ENCODE data around the gene NR2F1-AS1. TPM values are rescaled to one million over a fixed set of nuclear protein-coding genes. Genes with fewer than 3 reads are reported as not detected.

Gene NR2F1-AS1
- total and polyA plus RNA-seq, 9 of the 15 experiments (the other 6 are each of a cell fraction or from before 2014, with no cell fraction given), result not detected

- ChIA-PET POLR2A (no interaction called here), CTCF (ENCODE audit: low intra/inter-chr PET ratio) (no interaction called here)
- Histone ChIP-seq H3K27ac (ENCODE audit: extremely low read depth, low read depth, low read length) (no peak overlapping the region), H3K4me1 (replicated peaks in 1 of 2; ENCODE audit: control insufficient read depth in 2 of 2, insufficient read depth in 2 of 2, low read length in 2 of 2) (no peaks in the 10 kb centered on the region; a peak in 1 of 5 replicates), H3K36me3 (ENCODE audit: control insufficient read depth, insufficient read depth, low read length) (no peaks in the 10 kb centered on the region), H3K79me2 (ENCODE audit: control insufficient read depth, insufficient read depth, low read length) (no peaks in the 10 kb centered on the region), H3K9me3 (replicated peaks; ENCODE audit: control insufficient read depth, insufficient read depth, low read depth, low read length) (no peaks in the 10 kb centered on the region), H3K4me2 (ENCODE audit: insufficient read depth, low read length) (no peak overlapping the region), H2AFZ (ENCODE audit: low read depth, low read length) (no peak overlapping the region), H3K4me3 (no peak overlapping the region), H3K9me1 (ENCODE audit: control insufficient read depth, insufficient read depth, low read length) (no peaks in the 10 kb centered on the region), H3K9ac (ENCODE audit: insufficient read depth in 1 of 2, low read depth in 2 of 2, low read length in 2 of 2) (no peak overlapping the region), H4K20me1 (replicated peaks; ENCODE audit: control insufficient read depth, insufficient read depth, low read length) (no peaks in the 10 kb centered on the region), H3K27me3 (ENCODE audit: control insufficient read depth in 2 of 2, insufficient read depth in 2 of 2, low read length in 2 of 2) (peaks cover 0 to 30% of the 10 kb centered on the region in 2 experiments; a peak in 2 of 5 replicates)
- DNase-seq (ENCODE audit: extremely low read depth in 1 of 4, low spot score in 3 of 4), result no peak
- in situ Hi-C loops (cut with MboI) (no loop called here), intact Hi-C loops (cut with micrococcal nuclease) (no loop called here)
- no peak for FAIRE-seq
- WGBS (ENCODE audit: insufficient coverage, low coverage, missing lambda C conversion rate), result under 1% methylated on average over 32 of the region's 32 CpGs
- ATAC-seq, result no peak
- no TSS peak for BruUV-seq (replicated peaks)
- TF ChIP-seq CHD7 (IDR thresholded peaks at IDR 0.05; ENCODE audit: low read depth, low read length), result no peak
- no peak for TF ChIP-seq TBL1XR1 (IDR thresholded peaks at IDR 0.05; ENCODE audit: low read length in 2 of 2)
- no peak for TF ChIP-seq CREBBP (IDR thresholded peaks at IDR 0.05; ENCODE audit: low read depth, low read length)
These were observed 7.4 kb downstream of the NR2F1-AS1 start for GRCh38 chr5:93573354-93574351.

Measured in K562 (cell line).